WTC11 (cell line): ENCODE results near the gene CX3CL1. TPM values are rescaled to one million over a fixed set of nuclear protein-coding genes. Genes with fewer than 3 reads are reported as not detected.

Experiments
- ATAC-seq: fragments of 200-7000 bp; cut with Tn5 transposase; 2 replicates; pipeline ENCODE4 v1.10.0; 2021; ENCODE audit warnings: mild to moderate bottlenecking, moderate library complexity
- CTCF ChIA-PET: fragments of 300-600 bp; sonication (Branson Sonifier 250); formaldehyde crosslinking; loops from one replicate; lab custom pipeline; 2021; ENCODE audit warnings: antibody characterized with exemption; lab: Charles Lee
- POLR2A ChIA-PET: fragments of 350-600 bp; sonication (Branson Sonifier 250); formaldehyde crosslinking; loops from one replicate; lab custom pipeline; 2021; ENCODE audit warnings: antibody characterized with exemption; lab: Charles Lee
- DNase-seq: peaks from one replicate; pipeline ENCODE4 v3.0.0; 2021; ENCODE audit warnings: low spot score
- H3K27ac Mint-ChIP-seq: 2 replicates; pipeline ENCODE4 v1.8.0; 2021; ENCODE audit warnings: mixed read lengths
- H3K27me3 Mint-ChIP-seq: 2 replicates; pipeline ENCODE4 v1.8.0; 2021; ENCODE audit warnings: low read depth, mild to moderate bottlenecking, moderate library complexity, mixed read lengths
- H3K36me3 Mint-ChIP-seq: 2 replicates; pipeline ENCODE4 v1.8.0; 2021; ENCODE audit warnings: mixed read lengths
- H3K4me1 Mint-ChIP-seq: 2 replicates; pipeline ENCODE4 v1.8.0; 2022; ENCODE audit warnings: mixed read lengths
- H3K4me3 Mint-ChIP-seq: 2 replicates; pipeline ENCODE4 v1.8.0; 2021; ENCODE audit warnings: mild to moderate bottlenecking, moderate library complexity, mixed read lengths
- H3K9me3 Mint-ChIP-seq: 2 replicates; pipeline ENCODE4 v1.8.0; 2021; ENCODE audit warnings: mixed read lengths
- ARID4B ChIP-seq: sonication (generic); formaldehyde crosslinking; IDR thresholded peaks from 2 replicates; pipeline ENCODE4 v1.8.0; 2023; ENCODE audit warnings: missing genetic modification reagents, mild to moderate bottlenecking, borderline replicate concordance
- ATF1 ChIP-seq: sonication (generic); formaldehyde crosslinking; IDR thresholded peaks from 2 replicates; pipeline ENCODE4 v1.8.1; 2023; ENCODE audit warnings: mild to moderate bottlenecking, moderate library complexity, missing genetic modification reagents
- ATF3 ChIP-seq: sonication (generic); formaldehyde crosslinking; conservative IDR thresholded peaks from 2 replicates; pipeline ENCODE4 v1.8.1; 2022; ENCODE audit warnings: mild to moderate bottlenecking, missing genetic modification reagents
- CREB1 ChIP-seq: sonication (generic); formaldehyde crosslinking; IDR thresholded peaks from 2 replicates; pipeline ENCODE4 v1.8.0; 2023; ENCODE audit warnings: mild to moderate bottlenecking, missing genetic modification reagents
- CREM ChIP-seq: sonication (generic); formaldehyde crosslinking; IDR thresholded peaks from 2 replicates; pipeline ENCODE4 v1.8.1; 2022; ENCODE audit warnings: mild to moderate bottlenecking, missing genetic modification reagents, moderate library complexity
- ESRRA ChIP-seq: sonication (generic); formaldehyde crosslinking; IDR thresholded peaks from 2 replicates; pipeline ENCODE4 v1.8.1; 2022; ENCODE audit warnings: mild to moderate bottlenecking, missing genetic modification reagents, borderline replicate concordance
- ETV6 ChIP-seq: sonication (generic); formaldehyde crosslinking; IDR thresholded peaks from 2 replicates; pipeline ENCODE4 v1.8.1; 2022; ENCODE audit warnings: mild to moderate bottlenecking, missing genetic modification reagents
- FOXJ3 ChIP-seq: sonication (generic); formaldehyde crosslinking; IDR thresholded peaks from 2 replicates; pipeline ENCODE4 v1.9.0; 2021; ENCODE audit warnings: missing genetic modification reagents, mild to moderate bottlenecking, borderline replicate concordance
- FOXK1 ChIP-seq: sonication (generic); formaldehyde crosslinking; IDR thresholded peaks from 2 replicates; pipeline ENCODE4 v1.8.0; 2022; ENCODE audit warnings: mild to moderate bottlenecking, moderate library complexity, missing genetic modification reagents
- GABPB1 ChIP-seq: sonication (generic); formaldehyde crosslinking; IDR thresholded peaks from 2 replicates; pipeline ENCODE4 v1.8.1; 2023; ENCODE audit warnings: mild to moderate bottlenecking, missing genetic modification reagents
- GTF2I ChIP-seq: fragments of 250-450 bp; sonication (Bioruptor Pico); conservative IDR thresholded peaks from 2 replicates; pipeline ENCODE4 v1.4.0; 2021; ENCODE audit warnings: mild to moderate bottlenecking
- IRF1 ChIP-seq: sonication (generic); formaldehyde crosslinking; IDR thresholded peaks from 2 replicates; pipeline ENCODE4 v1.8.0; 2023; ENCODE audit warnings: missing genetic modification reagents
- JAZF1 ChIP-seq: fragments of 250-450 bp; sonication (Bioruptor Pico); IDR thresholded peaks from 2 replicates; pipeline ENCODE4 v1.9.0; 2021; ENCODE audit warnings: moderate library complexity, mild to moderate bottlenecking, inconsistent platforms
- JUN ChIP-seq: sonication (generic); formaldehyde crosslinking; IDR thresholded peaks from 2 replicates; pipeline ENCODE4 v1.8.0; 2023; ENCODE audit warnings: mild to moderate bottlenecking, missing genetic modification reagents
- MXD4 ChIP-seq: fragments of 250-450 bp; sonication (Bioruptor Pico); IDR thresholded peaks from 2 replicates; pipeline ENCODE4 v1.8.0; 2021; ENCODE audit warnings: mild to moderate bottlenecking, moderate library complexity, borderline replicate concordance
- ZBTB43 ChIP-seq: sonication (generic); formaldehyde crosslinking; IDR thresholded peaks from 2 replicates; pipeline ENCODE4 v1.8.1; 2023; ENCODE audit warnings: mild to moderate bottlenecking, missing genetic modification reagents
- ZNF232 ChIP-seq: sonication (generic); formaldehyde crosslinking; IDR thresholded peaks from 2 replicates; pipeline ENCODE4 v1.8.0; 2022; ENCODE audit warnings: mild to moderate bottlenecking, missing genetic modification reagents
- ZNF671 ChIP-seq: fragments of 250-450 bp; sonication (Bioruptor Pico); IDR thresholded peaks from 2 replicates; pipeline ENCODE4 v1.8.0; 2021; ENCODE audit warnings: mild to moderate bottlenecking
- total RNA-seq: library from RNA; stranded (reverse); gene quantifications from 3 replicates; pipeline ENCODE4 v1.2.3, GENCODE V29; 2021
- TF ChIP-seq, protein P1 (sequence below): sonication (generic); formaldehyde crosslinking; IDR thresholded peaks from 2 replicates; pipeline ENCODE4 v1.8.1; 2022; ENCODE audit warnings: missing genetic modification reagents, borderline replicate concordance
- TF ChIP-seq, protein P2 (sequence below): sonication (generic); formaldehyde crosslinking; conservative IDR thresholded peaks from 2 replicates; pipeline ENCODE4 v1.8.1; 2023; ENCODE audit warnings: mild to moderate bottlenecking, low read depth, missing genetic modification reagents, moderate library complexity
- TF ChIP-seq, protein P3 (sequence below): fragments of 250-450 bp; sonication (Bioruptor Pico); IDR thresholded peaks from 2 replicates; pipeline ENCODE4 v1.9.0; 2021; ENCODE audit warnings: mild to moderate bottlenecking

The CX3CL1 gene
- total RNA-seq, 1 experiment from 2014 or later = 1.2 TPM

DNA sequence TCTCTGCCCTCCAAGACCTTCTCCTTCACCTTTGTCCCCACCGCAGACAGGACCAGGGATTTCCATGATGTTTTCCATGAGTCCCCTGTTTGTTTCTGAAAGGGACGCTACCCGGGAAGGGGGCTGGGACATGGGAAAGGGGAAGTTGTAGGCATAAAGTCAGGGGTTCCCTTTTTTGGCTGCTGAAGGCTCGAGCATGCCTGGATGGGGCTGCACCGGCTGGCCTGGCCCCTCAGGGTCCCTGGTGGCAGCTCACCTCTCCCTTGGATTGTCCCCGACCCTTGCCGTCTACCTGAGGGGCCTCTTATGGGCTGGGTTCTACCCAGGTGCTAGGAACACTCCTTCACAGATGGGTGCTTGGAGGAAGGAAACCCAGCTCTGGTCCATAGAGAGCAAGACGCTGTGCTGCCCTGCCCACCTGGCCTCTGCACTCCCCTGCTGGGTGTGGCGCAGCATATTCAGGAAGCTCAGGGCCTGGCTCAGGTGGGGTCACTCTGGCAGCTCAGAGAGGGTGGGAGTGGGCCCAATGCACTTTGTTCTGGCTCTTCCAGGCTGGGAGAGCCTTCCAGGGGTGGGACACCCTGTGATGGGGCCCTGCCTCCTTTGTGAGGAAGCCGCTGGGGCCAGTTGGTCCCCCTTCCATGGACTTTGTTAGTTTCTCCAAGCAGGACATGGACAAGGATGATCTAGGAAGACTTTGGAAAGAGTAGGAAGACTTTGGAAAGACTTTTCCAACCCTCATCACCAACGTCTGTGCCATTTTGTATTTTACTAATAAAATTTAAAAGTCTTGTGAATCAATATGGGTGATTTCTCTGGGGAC lies 12.2 kb downstream of the CX3CL1 start:
- no peak for ATAC-seq
- Mint-ChIP-seq H3K9me3 (peaks cover 5% of the 10 kb centered on the region), H3K4me3 (no peak overlapping the region), H3K27ac (no peak overlapping the region), H3K27me3 (no peaks in the 10 kb centered on the region), H3K4me1 (peaks cover 3% of the 10 kb centered on the region; the same call in 1 of the 2 replicates), H3K36me3 (no peaks in the 10 kb centered on the region)
- ChIA-PET POLR2A (no interaction called here), CTCF (interaction anchor here (1.1 kb wide), 1 partner anchor 33 kb away, joined by 3 read pairs; no protein-coding TSS in a partner anchor)
- TF ChIP-seq ATF3 (CRISPR knock-in tag) = no peak
- no peak for TF ChIP-seq IRF1 (CRISPR knock-in tag)
- TF ChIP-seq, protein P1, sequence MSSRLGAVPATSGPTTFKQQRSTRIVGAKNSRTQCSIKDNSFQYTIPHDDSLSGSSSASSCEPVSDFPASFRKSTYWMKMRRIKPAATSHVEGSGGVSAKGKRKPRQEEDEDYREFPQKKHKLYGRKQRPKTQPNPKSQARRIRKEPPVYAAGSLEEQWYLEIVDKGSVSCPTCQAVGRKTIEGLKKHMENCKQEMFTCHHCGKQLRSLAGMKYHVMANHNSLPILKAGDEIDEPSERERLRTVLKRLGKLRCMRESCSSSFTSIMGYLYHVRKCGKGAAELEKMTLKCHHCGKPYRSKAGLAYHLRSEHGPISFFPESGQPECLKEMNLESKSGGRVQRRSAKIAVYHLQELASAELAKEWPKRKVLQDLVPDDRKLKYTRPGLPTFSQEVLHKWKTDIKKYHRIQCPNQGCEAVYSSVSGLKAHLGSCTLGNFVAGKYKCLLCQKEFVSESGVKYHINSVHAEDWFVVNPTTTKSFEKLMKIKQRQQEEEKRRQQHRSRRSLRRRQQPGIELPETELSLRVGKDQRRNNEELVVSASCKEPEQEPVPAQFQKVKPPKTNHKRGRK (CRISPR knock-in tag) = no peak
- TF ChIP-seq GTF2I (CRISPR knock-in tag) = no peak
- TF ChIP-seq ZNF232 (CRISPR knock-in tag) = no peak
- TF ChIP-seq FOXJ3 = no peak
- TF ChIP-seq ETV6 (CRISPR knock-in tag) = no peak
- TF ChIP-seq, protein P2, sequence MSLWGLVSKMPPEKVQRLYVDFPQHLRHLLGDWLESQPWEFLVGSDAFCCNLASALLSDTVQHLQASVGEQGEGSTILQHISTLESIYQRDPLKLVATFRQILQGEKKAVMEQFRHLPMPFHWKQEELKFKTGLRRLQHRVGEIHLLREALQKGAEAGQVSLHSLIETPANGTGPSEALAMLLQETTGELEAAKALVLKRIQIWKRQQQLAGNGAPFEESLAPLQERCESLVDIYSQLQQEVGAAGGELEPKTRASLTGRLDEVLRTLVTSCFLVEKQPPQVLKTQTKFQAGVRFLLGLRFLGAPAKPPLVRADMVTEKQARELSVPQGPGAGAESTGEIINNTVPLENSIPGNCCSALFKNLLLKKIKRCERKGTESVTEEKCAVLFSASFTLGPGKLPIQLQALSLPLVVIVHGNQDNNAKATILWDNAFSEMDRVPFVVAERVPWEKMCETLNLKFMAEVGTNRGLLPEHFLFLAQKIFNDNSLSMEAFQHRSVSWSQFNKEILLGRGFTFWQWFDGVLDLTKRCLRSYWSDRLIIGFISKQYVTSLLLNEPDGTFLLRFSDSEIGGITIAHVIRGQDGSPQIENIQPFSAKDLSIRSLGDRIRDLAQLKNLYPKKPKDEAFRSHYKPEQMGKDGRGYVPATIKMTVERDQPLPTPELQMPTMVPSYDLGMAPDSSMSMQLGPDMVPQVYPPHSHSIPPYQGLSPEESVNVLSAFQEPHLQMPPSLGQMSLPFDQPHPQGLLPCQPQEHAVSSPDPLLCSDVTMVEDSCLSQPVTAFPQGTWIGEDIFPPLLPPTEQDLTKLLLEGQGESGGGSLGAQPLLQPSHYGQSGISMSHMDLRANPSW (CRISPR knock-in tag) = no peak
- no peak for TF ChIP-seq FOXK1 (CRISPR knock-in tag)
- TF ChIP-seq ATF1 (CRISPR knock-in tag) = no peak
- TF ChIP-seq CREB1 = no peak
- no peak for TF ChIP-seq JUN (CRISPR knock-in tag)
- no peak for TF ChIP-seq CREM (CRISPR knock-in tag)
- no peak for TF ChIP-seq ESRRA (CRISPR knock-in tag)
- no peak for TF ChIP-seq ZNF671 (CRISPR knock-in tag)
- DNase-seq = no peak

DNA sequence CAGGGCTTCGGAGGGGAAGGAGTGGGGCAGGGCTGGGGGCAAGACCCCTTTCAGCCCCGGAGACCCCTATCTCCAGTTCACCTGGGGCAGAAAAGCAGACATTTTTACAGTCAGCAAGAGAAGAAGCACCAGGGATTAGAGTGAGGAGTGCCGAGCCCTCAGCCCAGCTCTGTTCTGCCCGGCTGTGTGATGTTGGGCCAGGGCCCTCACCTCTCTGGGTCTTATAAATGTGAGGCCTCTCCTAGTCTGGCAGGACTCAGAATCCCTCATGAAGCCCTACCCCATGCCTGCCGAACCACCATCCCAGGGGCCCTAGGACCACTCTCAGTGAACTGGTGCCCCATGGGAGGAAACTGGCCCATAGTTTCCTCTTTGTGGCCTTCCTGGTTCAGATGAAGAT lies 12.8 kb downstream of the CX3CL1 start:
- H3K27ac Mint-ChIP-seq = no peak overlapping the region
- peaks cover 5% of the 10 kb centered on the region for H3K9me3 Mint-ChIP-seq
- ChIA-PET CTCF (interaction anchor here (1.1 kb wide), 1 partner anchor 32 kb away, joined by 3 read pairs; no protein-coding TSS in a partner anchor), POLR2A (no interaction called here)
- H3K4me3 Mint-ChIP-seq = no peak overlapping the region
- ATAC-seq (no peak), DNase-seq (no peak)
- no peaks in the 10 kb centered on the region for H3K36me3 Mint-ChIP-seq
- peaks cover 3% of the 10 kb centered on the region; the same call in 1 of the 2 replicates for H3K4me1 Mint-ChIP-seq
- H3K27me3 Mint-ChIP-seq = no peaks in the 10 kb centered on the region
- no peak for TF ChIP-seq FOXK1 (CRISPR knock-in tag)
- TF ChIP-seq, protein P3, sequence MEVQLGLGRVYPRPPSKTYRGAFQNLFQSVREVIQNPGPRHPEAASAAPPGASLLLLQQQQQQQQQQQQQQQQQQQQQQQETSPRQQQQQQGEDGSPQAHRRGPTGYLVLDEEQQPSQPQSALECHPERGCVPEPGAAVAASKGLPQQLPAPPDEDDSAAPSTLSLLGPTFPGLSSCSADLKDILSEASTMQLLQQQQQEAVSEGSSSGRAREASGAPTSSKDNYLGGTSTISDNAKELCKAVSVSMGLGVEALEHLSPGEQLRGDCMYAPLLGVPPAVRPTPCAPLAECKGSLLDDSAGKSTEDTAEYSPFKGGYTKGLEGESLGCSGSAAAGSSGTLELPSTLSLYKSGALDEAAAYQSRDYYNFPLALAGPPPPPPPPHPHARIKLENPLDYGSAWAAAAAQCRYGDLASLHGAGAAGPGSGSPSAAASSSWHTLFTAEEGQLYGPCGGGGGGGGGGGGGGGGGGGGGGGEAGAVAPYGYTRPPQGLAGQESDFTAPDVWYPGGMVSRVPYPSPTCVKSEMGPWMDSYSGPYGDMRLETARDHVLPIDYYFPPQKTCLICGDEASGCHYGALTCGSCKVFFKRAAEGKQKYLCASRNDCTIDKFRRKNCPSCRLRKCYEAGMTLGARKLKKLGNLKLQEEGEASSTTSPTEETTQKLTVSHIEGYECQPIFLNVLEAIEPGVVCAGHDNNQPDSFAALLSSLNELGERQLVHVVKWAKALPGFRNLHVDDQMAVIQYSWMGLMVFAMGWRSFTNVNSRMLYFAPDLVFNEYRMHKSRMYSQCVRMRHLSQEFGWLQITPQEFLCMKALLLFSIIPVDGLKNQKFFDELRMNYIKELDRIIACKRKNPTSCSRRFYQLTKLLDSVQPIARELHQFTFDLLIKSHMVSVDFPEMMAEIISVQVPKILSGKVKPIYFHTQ (CRISPR knock-in tag) = no peak
- no peak for TF ChIP-seq ARID4B (CRISPR knock-in tag)
- TF ChIP-seq GABPB1 (CRISPR knock-in tag) = no peak
- TF ChIP-seq JAZF1 (CRISPR knock-in tag) = no peak
- no peak for TF ChIP-seq ZBTB43 (CRISPR knock-in tag)
- TF ChIP-seq MXD4 (CRISPR knock-in tag) = no peak
